Measurements from ENCODE around the gene RBM10. TPM values are rescaled to one million over a fixed set of nuclear protein-coding genes. Genes with fewer than 3 reads are reported as not detected.

Gene RBM10
- total and polyA plus RNA-seq, 5 donors: 22.6 to 33.8 (median 27.0) TPM

- DNase-seq (peak in 1 of 3 donors; percentile 22), ATAC-seq (peak in 1 of 2 donors; percentile 32)
- H3K27ac ChIP-seq (ENCODE audit: low read length): no peak overlapping the region
- WGBS: 90% methylated on average over 26 of the region's 26 CpGs
- no peak overlapping the region for H3K4me3 ChIP-seq (ENCODE audit: low read length)
- H3K4me1 ChIP-seq (ENCODE audit: control insufficient read depth, insufficient read depth, low read length): no peaks in the 10 kb centered on the region
- no peaks in the 10 kb centered on the region for H3K9me3 ChIP-seq (ENCODE audit: control insufficient read depth, low read length)
- H3K27me3 ChIP-seq (ENCODE audit: control insufficient read depth, insufficient read depth): no peaks in the 10 kb centered on the region
- intact Hi-C loops (cut with DNase I): no loop called here
Observed at GRCh38 chrX:47156611-47157520, 11.8 kb downstream of the RBM10 start.

GRCh38 chrX:47158131-47158530 lies 13.1 kb downstream of the RBM10 start:
- ATAC-seq: peak in 1 of 2 donors; percentile 49
- H3K9me3 ChIP-seq (ENCODE audit: control insufficient read depth, low read length): no peaks in the 10 kb centered on the region
- no peaks in the 10 kb centered on the region for H3K27me3 ChIP-seq (ENCODE audit: control insufficient read depth, insufficient read depth)
- no peaks in the 10 kb centered on the region for H3K4me1 ChIP-seq (ENCODE audit: control insufficient read depth, insufficient read depth, low read length)
- no peak for DNase-seq
- no peak overlapping the region for H3K4me3 ChIP-seq (ENCODE audit: low read length)
- intact Hi-C loops (cut with DNase I): no loop called here
- H3K27ac ChIP-seq (ENCODE audit: low read length): no peak overlapping the region
- 96% methylated on average over 16 of the region's 16 CpGs for WGBS

GRCh38 chrX:47158781-47159180 lies 13.8 kb downstream of the RBM10 start:
- intact Hi-C loops (cut with DNase I): no loop called here
- peak in 1 of 3 donors; percentile 14 for DNase-seq
- ATAC-seq: no peak
- Histone ChIP-seq H3K27ac (ENCODE audit: low read length) (no peak overlapping the region), H3K9me3 (ENCODE audit: control insufficient read depth, low read length) (no peaks in the 10 kb centered on the region), H3K4me1 (ENCODE audit: control insufficient read depth, insufficient read depth, low read length) (no peaks in the 10 kb centered on the region), H3K27me3 (ENCODE audit: control insufficient read depth, insufficient read depth) (no peaks in the 10 kb centered on the region), H3K4me3 (ENCODE audit: low read length) (no peak overlapping the region)
- WGBS: 98% methylated on average over 5 of the region's 5 CpGs

GRCh38 chrX:47160781-47161180 lies 15.8 kb downstream of the RBM10 start:
- Histone ChIP-seq H3K4me3 (ENCODE audit: low read length) (no peak overlapping the region), H3K9me3 (ENCODE audit: control insufficient read depth, low read length) (no peaks in the 10 kb centered on the region), H3K27me3 (ENCODE audit: control insufficient read depth, insufficient read depth) (no peaks in the 10 kb centered on the region), H3K27ac (ENCODE audit: low read length) (no peak overlapping the region), H3K4me1 (ENCODE audit: control insufficient read depth, insufficient read depth, low read length) (no peaks in the 10 kb centered on the region)
- 81% methylated on average over 4 of the region's 4 CpGs for WGBS
- intact Hi-C loops (cut with DNase I): no loop called here
- no peak for DNase-seq
- no peak for ATAC-seq

GRCh38 chrX:47162927-47163583 lies 18.0 kb downstream of the RBM10 start:
- Histone ChIP-seq H3K9me3 (ENCODE audit: control insufficient read depth, low read length) (no peaks in the 10 kb centered on the region), H3K4me3 (ENCODE audit: low read length) (no peak overlapping the region), H3K27ac (ENCODE audit: low read length) (no peak overlapping the region), H3K27me3 (ENCODE audit: control insufficient read depth, insufficient read depth) (no peaks in the 10 kb centered on the region), H3K4me1 (ENCODE audit: control insufficient read depth, insufficient read depth, low read length) (no peaks in the 10 kb centered on the region)
- ATAC-seq: no peak
- WGBS: 97% methylated on average over 5 of the region's 5 CpGs
- DNase-seq: peak in 1 of 3 donors; percentile 16
- intact Hi-C loops (cut with DNase I): no loop called here

GRCh38 chrX:47164420-47164819 lies 19.4 kb downstream of the RBM10 start:
- H3K27me3 ChIP-seq (ENCODE audit: control insufficient read depth, insufficient read depth): no peaks in the 10 kb centered on the region
- no peak overlapping the region for H3K4me3 ChIP-seq (ENCODE audit: low read length)
- WGBS: 97% methylated on average over 3 of the region's 3 CpGs
- no peak overlapping the region for H3K27ac ChIP-seq (ENCODE audit: low read length)
- DNase-seq (no peak), ATAC-seq (no peak)
- no peaks in the 10 kb centered on the region for H3K4me1 ChIP-seq (ENCODE audit: control insufficient read depth, insufficient read depth, low read length)
- no peaks in the 10 kb centered on the region for H3K9me3 ChIP-seq (ENCODE audit: control insufficient read depth, low read length)
- intact Hi-C loops (cut with DNase I): no loop called here

- no peaks in the 10 kb centered on the region for H3K27me3 ChIP-seq (ENCODE audit: control insufficient read depth, insufficient read depth)
- no peaks in the 10 kb centered on the region for H3K4me1 ChIP-seq (ENCODE audit: control insufficient read depth, insufficient read depth, low read length)
- WGBS: 95% methylated on average over 5 of the region's 5 CpGs
- H3K27ac ChIP-seq (ENCODE audit: low read length): no peak overlapping the region
- ATAC-seq (no peak), DNase-seq (no peak)
- intact Hi-C loops (cut with DNase I): no loop called here
- H3K9me3 ChIP-seq (ENCODE audit: control insufficient read depth, low read length): no peaks in the 10 kb centered on the region
- H3K4me3 ChIP-seq (ENCODE audit: low read length): no peak overlapping the region
Observed at GRCh38 chrX:47166126-47166525, 21.1 kb downstream of the RBM10 start.

GRCh38 chrX:47168495-47169073 lies 23.6 kb downstream of the RBM10 start:
- H3K27ac ChIP-seq (ENCODE audit: low read length): no peak overlapping the region
- no peaks in the 10 kb centered on the region for H3K27me3 ChIP-seq (ENCODE audit: control insufficient read depth, insufficient read depth)
- WGBS: 86% methylated on average over 6 of the region's 6 CpGs
- H3K4me3 ChIP-seq (ENCODE audit: low read length): no peak overlapping the region
- H3K9me3 ChIP-seq (ENCODE audit: control insufficient read depth, low read length): no peaks in the 10 kb centered on the region
- DNase-seq (no peak), ATAC-seq (no peak)
- no peaks in the 10 kb centered on the region for H3K4me1 ChIP-seq (ENCODE audit: control insufficient read depth, insufficient read depth, low read length)
- intact Hi-C loops (cut with DNase I): no loop called here

GRCh38 chrX:47169273-47169672 lies 24.3 kb downstream of the RBM10 start:
- no peak overlapping the region for H3K27ac ChIP-seq (ENCODE audit: low read length)
- H3K4me1 ChIP-seq (ENCODE audit: control insufficient read depth, insufficient read depth, low read length): no peaks in the 10 kb centered on the region
- no peak overlapping the region for H3K4me3 ChIP-seq (ENCODE audit: low read length)
- ATAC-seq (peak in 1 of 2 donors; percentile 5), DNase-seq (peak in 1 of 3 donors; percentile 51)
- H3K27me3 ChIP-seq (ENCODE audit: control insufficient read depth, insufficient read depth): no peaks in the 10 kb centered on the region
- intact Hi-C loops (cut with DNase I): no loop called here
- 93% methylated on average over 19 of the region's 19 CpGs for WGBS
- no peaks in the 10 kb centered on the region for H3K9me3 ChIP-seq (ENCODE audit: control insufficient read depth, low read length)

GRCh38 chrX:47169726-47170515 lies 24.9 kb downstream of the RBM10 start:
- H3K27ac ChIP-seq (ENCODE audit: low read length): no peak overlapping the region

More at GRCh38 chrX:47169726-47170515, 24.9 kb downstream of the RBM10 start:
- intact Hi-C loops (cut with DNase I): no loop called here
- ATAC-seq (peak; percentile 71 to 88), DNase-seq (peak; percentile 55 to 83 (median 76))
- Histone ChIP-seq H3K4me1 (ENCODE audit: control insufficient read depth, insufficient read depth, low read length) (no peaks in the 10 kb centered on the region), H3K4me3 (ENCODE audit: low read length) (no peak overlapping the region), H3K27me3 (ENCODE audit: control insufficient read depth, insufficient read depth) (no peaks in the 10 kb centered on the region), H3K9me3 (ENCODE audit: control insufficient read depth, low read length) (no peaks in the 10 kb centered on the region)
- WGBS: 64% methylated on average over 13 of the region's 13 CpGs

All from right cardiac atrium (tissue), 5 donors.